ENCODE measurements around the gene C19orf47. TPM values are rescaled to one million over a fixed set of nuclear protein-coding genes. Genes with fewer than 3 reads are reported as not detected.
"Not testable (repeated sequence)": the region's sequence is repeated elsewhere in the genome, so short reads cannot be mapped to it uniquely, and the experiment has no call there.

C19orf47 gene
- total RNA-seq, 1 donor from 2014 or later, result 21.8 TPM

- intact Hi-C loops (cut with micrococcal nuclease), result no loop called here
Measured at GRCh38 chr19:40377876-40378385, 29.7 kb upstream of the C19orf47 start.

GRCh38 chr19:40376286-40376862 is 28.2 kb upstream of the C19orf47 start:
- intact Hi-C loops (cut with micrococcal nuclease), result no loop called here

GRCh38 chr19:40374084-40374483 is 25.9 kb upstream of the C19orf47 start:
- intact Hi-C loops (cut with micrococcal nuclease), result no loop called here

GRCh38 chr19:40371802-40372122 is 23.6 kb upstream of the C19orf47 start:
- intact Hi-C loops (cut with micrococcal nuclease), result no loop called here

GRCh38 chr19:40370997-40371801 is 23.0 kb upstream of the C19orf47 start:
- intact Hi-C loops (cut with micrococcal nuclease), result no loop called here

GRCh38 chr19:40370253-40370652 is 22.1 kb upstream of the C19orf47 start:
- intact Hi-C loops (cut with micrococcal nuclease), result not testable (repeated sequence)

GRCh38 chr19:40369797-40370196 is 21.6 kb upstream of the C19orf47 start:
- intact Hi-C loops (cut with micrococcal nuclease), result no loop called here

GRCh38 chr19:40367577-40368434 is 19.6 kb upstream of the C19orf47 start:
- intact Hi-C loops (cut with micrococcal nuclease), result no loop called here

- intact Hi-C loops (cut with micrococcal nuclease), result no loop called here
Measured at GRCh38 chr19:40366697-40367561, 18.7 kb upstream of the C19orf47 start.

- intact Hi-C loops (cut with micrococcal nuclease), result no loop called here
Measured at GRCh38 chr19:40365613-40366401, 17.6 kb upstream of the C19orf47 start.

- intact Hi-C loops (cut with micrococcal nuclease), result no loop called here
Measured at GRCh38 chr19:40365010-40365409, 16.8 kb upstream of the C19orf47 start.

- intact Hi-C loops (cut with micrococcal nuclease), result no loop called here
Measured at GRCh38 chr19:40363069-40363468, 14.9 kb upstream of the C19orf47 start.

- intact Hi-C loops (cut with micrococcal nuclease), result no loop called here
Measured at GRCh38 chr19:40362160-40362559, 14.0 kb upstream of the C19orf47 start.

- intact Hi-C loops (cut with micrococcal nuclease), result no loop called here
Measured at GRCh38 chr19:40360708-40361241, 12.6 kb upstream of the C19orf47 start.

- intact Hi-C loops (cut with micrococcal nuclease), result no loop called here
Measured at GRCh38 chr19:40360020-40360707, 12.0 kb upstream of the C19orf47 start.

- intact Hi-C loops (cut with micrococcal nuclease), result no loop called here
Measured at GRCh38 chr19:40358773-40359172, 10.6 kb upstream of the C19orf47 start.

- intact Hi-C loops (cut with micrococcal nuclease), result no loop called here
Measured at GRCh38 chr19:40357640-40358039, 9.4 kb upstream of the C19orf47 start.

- intact Hi-C loops (cut with micrococcal nuclease), result no loop called here
Measured at GRCh38 chr19:40356681-40357595, 8.7 kb upstream of the C19orf47 start.

Data from T-helper 1 cell treated with Interleukin-12 subunit alpha and Interleukin-12 subunit beta and Interleukin-4 antibody, amounts not matched to agents 30 ng/mL and 1 ng/mL, for 36 hours (primary cell).